Heart left ventricle (tissue), 16 donors: ENCODE data around the gene PRPF6. TPM values are rescaled to one million over a fixed set of nuclear protein-coding genes. Genes with fewer than 3 reads are reported as not detected.

Experiments
- ATAC-seq, 4 donors: fragments of 200-7000 bp; cut with Tn5 transposase; one replicate each; pipeline ENCODE4 v1.9.1; 2020 to 2022; ENCODE audit warnings: moderate library complexity in 4 of 4, mild to moderate bottlenecking in 3 of 4, moderate number of reproducible peaks in 1 of 4
- DNase-seq, 5 donors: peaks; one replicate each; pipeline ENCODE4 v3.0.0-alpha.2; 2020
- H3K27ac ChIP-seq, 12 donors: fragments of 200-600 bp; sonication (generic) in 4 of 12; one replicate each; pipeline versions ENCODE4 v1.5.0 to v1.8.0; 2016 to 2022; ENCODE audit warnings: mild to moderate bottlenecking in 2 of 12
- H3K27me3 ChIP-seq, 9 donors: fragments of 200-600 bp; sonication (generic) in 2 of 9; one replicate each; pipeline versions ENCODE4 v1.5.1 to v1.8.0; 2016 to 2022; ENCODE audit warnings: mild to moderate bottlenecking in 3 of 9
- H3K36me3 ChIP-seq, 9 donors: fragments of 200-600 bp; sonication (generic) in 2 of 9; one replicate each; pipeline versions ENCODE4 v1.5.0 to v1.8.0; 2018 to 2022; ENCODE audit warnings: mild to moderate bottlenecking in 2 of 9
- H3K4me1 ChIP-seq, 12 donors: fragments of 200-600 bp; sonication (generic) in 4 of 12; one replicate each; pipeline versions ENCODE4 v1.5.0 to v1.8.0; 2016 to 2022; ENCODE audit warnings: mild to moderate bottlenecking in 3 of 12
- H3K4me3 ChIP-seq, 12 donors: fragments of 200-600 bp; sonication (generic) in 4 of 12; one replicate each; pipeline versions ENCODE4 v1.5.0 to v1.8.0; 2017 to 2022; ENCODE audit warnings: mild to moderate bottlenecking in 9 of 12, moderate library complexity in 4 of 12
- H3K9me3 ChIP-seq, 12 donors: fragments of 200-600 bp; sonication (generic) in 4 of 12; one replicate each; pipeline versions ENCODE4 v1.5.0 to v1.8.0; 2016 to 2022; ENCODE audit warnings: mild to moderate bottlenecking in 1 of 12
- CTCF ChIP-seq, 12 donors: fragments of 200-600 bp; sonication (generic) in 4 of 12; IDR thresholded peaks; one replicate each; pipeline versions ENCODE4 v1.5.0 to v1.8.0; 2018 to 2022; ENCODE audit warnings: antibody characterized with exemption in 12 of 12, mild to moderate bottlenecking in 5 of 12
- POLR2A ChIP-seq, 2 donors: fragments of 450-650 bp; IDR thresholded peaks; one replicate each; pipeline ENCODE4 v1.6.1; 2017; ENCODE audit warnings: antibody characterized with exemption in 2 of 2, mild to moderate bottlenecking in 2 of 2, moderate library complexity in 2 of 2
- WGBS, 4 donors: extraction: QIAGEN DNeasy Blood & Tissue Kit in 2 of 4; methylation state at CpG; one replicate each; pipeline versions ENCODE4 v1.1.5 to v1.1.7; 2013 to 2018; 5-methylcytosine and 5-hydroxymethylcytosine counted together
- intact Hi-C, 10 donors: fragments of 100-400 bp; cut with DNase I; formaldehyde crosslinking; loops; one replicate each; pipeline versions ENCODE4 v1.11.1 to v1.14.2; 2022
- polyA plus RNA-seq, 2 donors: library from polyadenylated mRNA; stranded (reverse); fragments of 200-250 nt; gene quantifications; one replicate each; pipeline ENCODE4 v1.2.3, GENCODE V29; 2013
- total RNA-seq, 9 donors: library from RNA; depleted of rRNA in 2 of 9; stranded (reverse); fragments of >200 nt in 2 of 9; fragmentation: NEBNext Ultra II Directional in 3 of 9; extraction: Animal tissue kit (Norgen Biotek cat#: 25700) in 3 of 9; gene quantifications; one replicate each; pipeline versions ENCODE4 v1.1.0 to v1.2.4, GENCODE V29; 2016 to 2023
- donor health status: ischemic (EF 13 %, LVEDD 7.1; RV severe dilation, severe dysfunction).
- donor health status: healthy with polysubstance abuse.
- donor health status: DM: no; HTN: yes; CAD: no.
- donor health status: DM: no; HTN: no; CAD: no.
- donor health status: ischemic (EF 25% LVEDD 6.9; RV normal size, moderate dysfunction).
- donor health status: ischemic (EF 25% LVEDD 5.7; RV mildly dilated, moderate dysfunction).
- donor health status: healthy.
- donor health status: DM: yes; HTN: yes; CAD: no.
- donor health status: ischemic (EF 35%, LVEDD 5.7; RV mildly dilated, moderate dysfunction).
- donor health status: nonischemic (EF 11% LVEDD 7.7; RV severe dilation, severe dysfunction).
- donor health status: DM: yes; HTN: yes; CAD: no.
- donor health status: PGD.
- donor health status: ischemic (EF 29% LVEDD 5.4; RV normal size, mild dysfunction).
- donor health status: nonischemic (EF 23%, LVEDD 6.1; RV moderate dilation, normal function).

The PRPF6 gene
- total and polyA plus RNA-seq, 11 donors, result 31.0 to 62.6 (median 47.6) TPM

- no peak for ATAC-seq
- H3K4me1 ChIP-seq, result peaks cover 7 to 56% (median 40%) of the 10 kb centered on the region in 12 donors
- intact Hi-C loops, result loop anchor here in 7 of 10 donors (5.0 to 10.0 kb wide), 6 partner anchors 63 to 363 kb away; partner anchors contain the start of gene TNFRSF6B (in 1 of the 7)
These were observed 3.1 kb upstream of the PRPF6 start for GRCh38 chr20:63977739-63978276.

GRCh38 chr20:63978319-63979228 lies 2.4 kb upstream of the PRPF6 start:
- Histone ChIP-seq H3K27me3 (no peaks in the 10 kb centered on the region), H3K9me3 (no peaks in the 10 kb centered on the region), H3K4me1 (peaks cover 7 to 53% (median 38%) of the 10 kb centered on the region in 12 donors), H3K27ac (peak overlapping the region; percentile 58 to 93 (median 83)), H3K36me3 (peaks cover 0 to 12% (median 7%) of the 10 kb centered on the region in 9 donors), H3K4me3 (peak overlapping the region; percentile 33 to 100 (median 62))
- intact Hi-C loops, result loop anchor here in 7 of 10 donors (5.0 to 10.0 kb wide), 6 partner anchors 64 to 364 kb away; partner anchors contain the start of gene TNFRSF6B (in 1 of the 7)
- TF ChIP-seq CTCF (IDR thresholded peaks at IDR 0.05), result peak in 1 of 12 donors; percentile 1
- TF ChIP-seq POLR2A (IDR thresholded peaks at IDR 0.05), result peak in 1 of 2 donors; percentile 20
- 9 to 18% (median 12%) methylated on average over 26 to 52 of the region's 52 CpGs for WGBS, 4 donors
- DNase-seq (peak; percentile 81 to 88 (median 86)), ATAC-seq (peak in 3 of 4 donors; percentile 25 to 56 (median 30))

More at GRCh38 chr20:63977739-63978276, 3.1 kb upstream of the PRPF6 start:
- H3K4me3 ChIP-seq, result peak overlapping the region in 1 of 12 donors; percentile 97
- WGBS, 4 donors, result 71 to 80% (median 78%) methylated on average over 7 to 16 of the region's 16 CpGs
- no peaks in the 10 kb centered on the region for H3K9me3 ChIP-seq
- no peak for TF ChIP-seq CTCF (IDR thresholded peaks at IDR 0.05)
- no peak for TF ChIP-seq POLR2A (IDR thresholded peaks at IDR 0.05)
- peak in 3 of 5 donors; percentile 16 to 48 (median 19) for DNase-seq
- H3K27ac ChIP-seq, result peak overlapping the region in 3 of 12 donors; percentile 81 to 93 (median 88)
- H3K36me3 ChIP-seq, result peaks cover 0 to 4% (median under 1%) of the 10 kb centered on the region in 9 donors
- H3K27me3 ChIP-seq, result no peaks in the 10 kb centered on the region

GRCh38 chr20:63979229-63979556 lies 1.7 kb upstream of the PRPF6 start:
- Histone ChIP-seq H3K27ac (peak overlapping the region; percentile 58 to 93 (median 83)), H3K27me3 (no peaks in the 10 kb centered on the region), H3K9me3 (no peaks in the 10 kb centered on the region), H3K36me3 (peaks cover 0 to 18% (median 12%) of the 10 kb centered on the region in 9 donors), H3K4me3 (peak overlapping the region; percentile 33 to 100 (median 62)), H3K4me1 (peaks cover 7 to 47% (median 36%) of the 10 kb centered on the region in 12 donors)
- DNase-seq, result peak in 1 of 5 donors; percentile 57
- intact Hi-C loops, result loop anchor here in 7 of 10 donors (5.0 to 10.0 kb wide), 6 partner anchors 64 to 364 kb away; partner anchors contain the start of gene TNFRSF6B (in 1 of the 7)
- 0 to 1% (median 1%) methylated on average over 11 to 47 of the region's 47 CpGs for WGBS, 4 donors
- ATAC-seq, result no peak
- no peak for TF ChIP-seq CTCF (IDR thresholded peaks at IDR 0.05)
- TF ChIP-seq POLR2A (IDR thresholded peaks at IDR 0.05), result no peak
